Effector memory CD8-positive, alpha-beta T cell (primary cell): ENCODE data around the gene SNAP25.

Experiments
- ATAC-seq: fragments of 150-1000 bp; cut with Tn5 transposase; replicated peaks from 2 replicates; pipeline ENCODE4 v1.10.0; 2021; ENCODE audit warnings: mild to moderate bottlenecking, moderate library complexity
- DNase-seq, 3 experiments: peaks; one replicate each; pipeline ENCODE4 v3.0.0; 2021
- H3K27ac Mint-ChIP-seq, 2 donors: one replicate each; pipeline ENCODE4 v1.8.0; 2022; ENCODE audit warnings: mild to moderate bottlenecking in 2 of 2, mixed read lengths in 2 of 2, moderate library complexity in 2 of 2
- H3K27me3 Mint-ChIP-seq, 2 donors: one replicate each; pipeline ENCODE4 v1.8.0; 2022; ENCODE audit warnings: mixed read lengths in 2 of 2
- H3K36me3 Mint-ChIP-seq: one replicate; pipeline ENCODE4 v1.8.0; 2022; ENCODE audit warnings: mild to moderate bottlenecking, moderate library complexity, mixed read lengths; ENCODE audit not compliant: insufficient read depth
- H3K4me1 Mint-ChIP-seq, 2 donors: one replicate each; pipeline ENCODE4 v1.8.0; 2022; ENCODE audit warnings: low read depth in 2 of 2, mixed read lengths in 2 of 2
- H3K4me3 Mint-ChIP-seq, 2 donors: one replicate each; pipeline ENCODE4 v1.8.0; 2022; ENCODE audit warnings: mild to moderate bottlenecking in 2 of 2, mixed read lengths in 2 of 2, moderate library complexity in 2 of 2
- H3K9me3 Mint-ChIP-seq, 2 donors: one replicate each; pipeline ENCODE4 v1.8.0; 2022; ENCODE audit warnings: mixed read lengths in 2 of 2

Gene SNAP25

DNA sequence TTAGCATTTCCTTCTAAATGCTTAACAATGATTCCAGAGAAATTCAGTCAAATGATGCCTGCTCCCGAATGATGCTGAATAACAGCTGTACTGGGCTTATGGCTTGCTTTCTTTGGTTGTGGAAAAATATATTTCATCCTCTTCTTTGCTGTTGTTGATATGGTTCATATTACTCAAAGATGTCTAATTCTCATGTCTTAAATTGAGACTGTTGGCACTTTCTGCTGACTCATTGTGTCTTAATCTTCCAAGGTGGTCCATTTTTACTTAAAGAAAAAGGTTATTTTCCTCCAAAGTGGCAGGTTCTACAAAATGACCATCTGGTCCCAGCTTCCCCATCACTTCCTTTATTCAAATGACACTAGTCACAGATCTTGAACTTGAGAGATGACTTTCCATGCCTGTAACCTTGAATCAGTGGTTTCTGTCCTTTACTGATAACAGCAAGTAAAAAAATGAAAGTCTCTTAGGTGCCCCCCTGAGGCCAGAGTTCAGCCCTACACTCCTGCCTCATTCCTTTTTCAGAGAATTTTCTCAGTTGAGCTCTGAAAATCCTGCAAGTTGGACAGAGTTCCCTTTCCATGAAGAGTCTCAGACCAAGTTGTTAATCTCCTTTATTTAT, 6.9 kb downstream of the SNAP25 start:
- peaks cover 20 to 83% of the 10 kb centered on the region in 2 donors for H3K27me3 Mint-ChIP-seq
- DNase-seq (no peak), ATAC-seq (no peak)
- peaks cover 0 to 4% of the 10 kb centered on the region in 2 donors for H3K9me3 Mint-ChIP-seq
- H3K27ac Mint-ChIP-seq, result no peak overlapping the region
- no peaks in the 10 kb centered on the region for H3K36me3 Mint-ChIP-seq
- H3K4me3 Mint-ChIP-seq, result no peak overlapping the region
- no peaks in the 10 kb centered on the region for H3K4me1 Mint-ChIP-seq

DNA sequence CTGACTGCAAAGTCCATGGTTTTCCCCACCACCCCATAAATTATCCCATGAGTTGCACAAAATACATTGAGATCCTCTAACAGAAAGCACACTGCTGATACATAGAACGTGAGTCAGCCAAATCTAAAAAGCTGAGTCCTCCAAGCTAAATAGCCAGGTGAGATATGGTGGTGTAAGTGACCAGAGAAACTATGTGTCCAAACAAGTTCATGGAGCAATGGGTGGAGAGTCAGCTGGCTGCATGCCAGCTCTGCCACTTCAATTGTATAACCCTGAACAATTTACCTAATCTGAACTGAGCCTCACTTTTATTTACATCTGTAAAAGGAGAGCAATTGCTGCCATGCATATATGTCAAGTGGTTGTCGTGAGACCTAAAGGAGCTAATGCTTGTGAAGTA, 9.7 kb downstream of the SNAP25 start:
- H3K27me3 Mint-ChIP-seq, result peaks cover 13 to 67% of the 10 kb centered on the region in 2 donors
- no peaks in the 10 kb centered on the region for H3K4me1 Mint-ChIP-seq
- ATAC-seq (no peak), DNase-seq (no peak)
- no peak overlapping the region for H3K4me3 Mint-ChIP-seq
- no peaks in the 10 kb centered on the region for H3K36me3 Mint-ChIP-seq
- H3K27ac Mint-ChIP-seq, result no peak overlapping the region
- peaks cover 0 to 4% of the 10 kb centered on the region in 2 donors for H3K9me3 Mint-ChIP-seq

DNA sequence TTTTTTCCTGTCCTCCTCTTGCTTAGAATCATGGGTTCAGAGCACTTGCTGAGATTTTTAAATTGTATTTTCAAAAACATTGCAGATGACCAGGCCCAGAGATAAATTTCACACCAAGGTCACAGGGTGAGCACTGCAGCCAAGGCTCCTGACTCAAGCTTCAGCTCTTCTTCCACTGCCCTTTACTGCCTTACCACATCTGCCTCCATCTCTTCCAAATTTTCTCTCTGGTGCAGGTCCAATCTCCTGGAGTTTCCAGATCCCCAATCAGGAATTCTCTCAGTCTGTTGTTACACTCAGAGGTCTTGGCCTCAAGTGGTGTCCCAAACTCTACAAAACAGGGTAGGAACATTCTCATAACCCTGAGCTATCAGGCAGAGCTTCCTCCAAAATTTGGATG, 12.7 kb downstream of the SNAP25 start:
- Mint-ChIP-seq H3K36me3 (no peaks in the 10 kb centered on the region), H3K9me3 (no peaks in the 10 kb centered on the region), H3K4me1 (no peaks in the 10 kb centered on the region), H3K27ac (no peak overlapping the region), H3K27me3 (peaks cover 6 to 47% of the 10 kb centered on the region in 2 donors), H3K4me3 (no peak overlapping the region)
- DNase-seq (no peak), ATAC-seq (no peak)

DNA sequence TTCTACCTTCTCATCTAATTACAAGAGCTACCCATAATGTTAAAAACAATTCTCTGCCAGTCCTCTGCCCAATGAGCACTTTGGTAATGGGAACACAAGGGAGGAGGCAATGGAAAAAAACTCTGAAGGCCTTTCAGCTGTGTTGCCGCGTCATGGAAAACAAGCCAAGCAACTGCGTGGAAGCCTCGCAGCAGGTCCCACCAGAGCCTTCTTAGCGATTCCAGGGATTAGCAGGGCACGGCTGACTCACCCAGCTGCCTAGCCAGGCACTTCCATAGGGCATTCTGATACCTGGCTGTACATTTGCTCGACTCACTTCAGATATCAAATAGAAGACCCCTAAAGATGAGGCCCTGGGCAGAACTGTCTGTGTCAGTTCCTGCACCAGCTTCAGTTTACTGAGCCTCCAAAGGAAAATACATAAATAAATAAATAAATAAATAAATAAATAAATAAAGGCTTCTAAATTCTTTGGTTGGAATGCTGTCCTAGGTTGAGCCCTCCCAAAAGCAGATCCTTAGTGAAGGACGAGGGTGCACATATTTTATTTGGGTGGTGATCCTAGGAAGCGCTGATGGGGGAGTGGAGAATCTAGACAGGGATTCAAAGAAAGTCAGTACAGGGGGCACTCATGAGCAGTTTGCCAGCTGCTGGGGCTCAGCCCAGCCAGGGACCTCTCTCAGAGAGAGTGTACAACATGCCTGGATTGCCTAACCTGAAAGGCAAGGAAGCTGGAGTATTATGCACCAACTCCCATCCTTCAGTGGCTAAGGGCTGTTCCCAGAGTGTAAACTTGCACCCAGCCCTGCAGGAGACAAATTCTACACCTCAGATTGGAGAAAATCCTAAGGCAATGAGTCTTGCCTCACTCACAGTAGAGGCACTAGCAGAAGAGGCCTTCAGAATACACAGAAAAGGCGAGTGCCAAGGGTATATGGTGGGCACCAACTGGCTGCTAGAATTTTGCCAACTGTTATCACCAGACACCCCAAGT, 18.2 kb downstream of the SNAP25 start:
- H3K9me3 Mint-ChIP-seq, result no peaks in the 10 kb centered on the region
- ATAC-seq, result no peak
- no peak overlapping the region for H3K27ac Mint-ChIP-seq
- H3K4me3 Mint-ChIP-seq, result no peak overlapping the region
- no peaks in the 10 kb centered on the region for H3K4me1 Mint-ChIP-seq
- DNase-seq, result no peak
- peaks cover 10 to 11% of the 10 kb centered on the region in 2 donors for H3K27me3 Mint-ChIP-seq
- H3K36me3 Mint-ChIP-seq, result no peaks in the 10 kb centered on the region

DNA sequence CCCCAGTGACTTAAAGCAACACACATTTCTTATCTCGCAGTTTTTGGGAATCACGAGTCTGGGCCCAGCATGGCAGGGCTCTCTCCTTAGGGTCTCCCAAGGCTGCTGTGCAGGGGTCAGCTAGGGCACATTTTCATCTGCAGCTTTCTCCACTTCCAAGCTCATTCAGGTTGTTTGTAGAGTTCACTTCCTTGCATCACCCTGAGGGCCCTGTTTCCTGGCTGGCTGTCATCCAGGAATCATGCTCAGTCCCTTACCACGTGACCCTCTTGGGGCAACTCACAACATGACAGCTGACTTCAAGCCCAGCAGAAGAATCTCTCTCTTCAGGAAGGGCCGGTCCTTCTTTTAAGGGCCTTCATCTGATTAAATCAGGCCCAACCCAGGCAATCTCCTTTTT, 21.3 kb downstream of the SNAP25 start:
- Mint-ChIP-seq H3K36me3 (no peaks in the 10 kb centered on the region), H3K27me3 (peaks cover 5 to 10% of the 10 kb centered on the region in 2 donors), H3K4me1 (no peaks in the 10 kb centered on the region), H3K27ac (no peak overlapping the region), H3K4me3 (no peak overlapping the region), H3K9me3 (no peaks in the 10 kb centered on the region)
- no peak for ATAC-seq
- DNase-seq, result no peak

DNA sequence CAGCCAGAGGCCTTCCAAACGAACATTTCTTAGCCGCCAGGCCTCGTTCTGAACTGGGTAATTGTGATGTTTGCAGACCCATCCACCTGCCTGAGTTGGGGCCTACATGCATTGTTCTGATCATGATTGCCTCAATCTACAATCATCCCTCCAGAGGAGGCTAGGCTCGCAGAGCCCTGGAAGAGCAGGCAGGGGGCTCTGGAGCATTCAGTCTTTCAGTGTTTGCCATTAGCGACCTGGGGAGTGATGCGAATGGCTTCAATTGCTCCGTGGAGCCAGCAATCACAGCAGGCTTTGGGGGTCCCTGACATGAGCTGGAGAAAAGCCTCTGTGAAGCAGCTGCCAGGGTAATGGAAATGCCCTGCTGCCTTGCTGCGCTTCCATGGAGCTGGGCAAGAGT, 22.0 kb downstream of the SNAP25 start:
- no peaks in the 10 kb centered on the region for H3K4me1 Mint-ChIP-seq
- peaks cover 5 to 10% of the 10 kb centered on the region in 2 donors for H3K27me3 Mint-ChIP-seq
- no peak overlapping the region for H3K4me3 Mint-ChIP-seq
- no peaks in the 10 kb centered on the region for H3K36me3 Mint-ChIP-seq
- no peak for DNase-seq
- no peak overlapping the region for H3K27ac Mint-ChIP-seq
- H3K9me3 Mint-ChIP-seq, result no peaks in the 10 kb centered on the region
- no peak for ATAC-seq

DNA sequence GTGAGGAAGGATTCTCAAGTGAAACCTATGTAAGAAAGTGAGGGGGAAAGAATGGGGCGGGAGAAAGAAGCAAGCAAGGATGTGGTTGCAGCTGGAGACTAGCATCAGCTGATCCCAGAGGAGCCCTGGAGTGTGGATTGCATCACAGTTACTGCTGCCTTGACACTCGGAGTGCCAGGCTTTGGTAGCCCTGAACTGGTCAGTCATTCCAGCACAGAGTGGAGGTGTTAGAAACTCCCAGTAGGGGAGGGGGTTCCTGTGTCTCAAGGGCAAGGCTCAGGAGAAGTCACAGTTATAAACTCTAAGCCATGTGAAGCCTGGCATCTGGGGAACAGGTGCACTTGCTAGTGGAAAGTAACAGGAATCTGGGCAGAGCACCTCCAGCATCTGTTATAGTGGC, 23.5 kb downstream of the SNAP25 start:
- Mint-ChIP-seq H3K4me1 (no peaks in the 10 kb centered on the region), H3K36me3 (no peaks in the 10 kb centered on the region), H3K9me3 (no peaks in the 10 kb centered on the region), H3K27ac (no peak overlapping the region), H3K4me3 (no peak overlapping the region), H3K27me3 (peaks cover 10 to 11% of the 10 kb centered on the region in 2 donors)
- ATAC-seq (no peak), DNase-seq (no peak)

DNA sequence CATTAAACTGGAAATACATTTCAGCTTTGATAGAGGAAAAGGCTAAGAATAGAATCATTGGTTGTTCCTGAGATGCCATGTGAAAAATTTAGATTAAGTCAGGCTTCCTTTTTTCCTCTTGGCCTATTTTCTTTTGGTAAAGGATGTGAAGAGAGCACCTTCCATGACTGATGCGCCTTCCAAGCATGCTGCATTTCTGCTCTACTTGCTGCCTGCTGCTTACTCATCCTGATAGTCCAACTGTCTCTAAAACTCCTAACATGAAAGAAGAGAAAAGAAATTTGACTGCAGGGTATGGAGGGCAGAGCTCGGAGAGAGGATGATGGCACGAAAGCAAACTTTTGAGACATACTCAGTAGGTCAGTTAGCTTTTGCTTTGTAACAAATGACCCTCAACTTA, 28.8 kb downstream of the SNAP25 start:
- Mint-ChIP-seq H3K4me1 (no peaks in the 10 kb centered on the region), H3K27ac (no peak overlapping the region), H3K27me3 (peaks cover 0 to 6% of the 10 kb centered on the region in 2 donors), H3K4me3 (no peak overlapping the region), H3K9me3 (no peaks in the 10 kb centered on the region), H3K36me3 (no peaks in the 10 kb centered on the region)
- ATAC-seq (no peak), DNase-seq (no peak)

DNA sequence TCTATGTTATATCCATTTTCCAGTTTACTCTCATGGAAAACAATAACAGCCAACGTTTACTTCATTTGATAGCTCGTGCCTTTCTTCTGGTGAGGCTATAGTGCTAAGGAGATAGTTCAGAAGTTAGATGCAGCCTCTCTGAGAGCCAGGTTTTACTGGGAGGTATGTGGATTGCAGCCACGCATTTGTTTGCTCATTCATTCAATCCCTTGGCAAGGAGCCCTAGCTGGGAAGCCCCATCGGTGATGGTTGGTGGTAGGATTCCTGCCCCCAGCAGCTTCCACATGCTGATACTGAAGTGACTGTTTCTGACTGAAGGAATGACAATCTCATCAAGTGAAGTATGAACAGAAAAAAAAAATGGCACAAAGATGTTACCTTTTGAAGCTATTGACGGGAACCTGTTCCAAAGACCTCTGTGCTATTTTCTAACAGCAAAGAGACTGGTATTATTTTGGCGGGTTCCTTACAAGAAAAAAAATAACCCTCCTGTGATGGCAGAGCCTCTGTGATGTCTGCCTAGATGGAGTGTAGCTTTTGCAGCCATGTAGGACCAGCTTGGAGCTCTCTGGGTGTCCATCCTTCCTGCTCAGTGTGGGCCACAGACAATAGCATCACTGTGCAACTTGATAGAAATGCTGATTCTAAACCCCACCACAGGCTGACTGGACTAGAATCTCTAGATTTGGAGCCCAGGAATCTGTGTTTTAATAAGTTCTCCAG, 30.6 kb downstream of the SNAP25 start:
- Mint-ChIP-seq H3K4me3 (no peak overlapping the region), H3K9me3 (no peaks in the 10 kb centered on the region), H3K27me3 (peaks cover 6 to 8% of the 10 kb centered on the region in 2 donors), H3K27ac (no peak overlapping the region), H3K36me3 (no peaks in the 10 kb centered on the region), H3K4me1 (no peaks in the 10 kb centered on the region)
- no peak for ATAC-seq
- DNase-seq, result no peak

DNA sequence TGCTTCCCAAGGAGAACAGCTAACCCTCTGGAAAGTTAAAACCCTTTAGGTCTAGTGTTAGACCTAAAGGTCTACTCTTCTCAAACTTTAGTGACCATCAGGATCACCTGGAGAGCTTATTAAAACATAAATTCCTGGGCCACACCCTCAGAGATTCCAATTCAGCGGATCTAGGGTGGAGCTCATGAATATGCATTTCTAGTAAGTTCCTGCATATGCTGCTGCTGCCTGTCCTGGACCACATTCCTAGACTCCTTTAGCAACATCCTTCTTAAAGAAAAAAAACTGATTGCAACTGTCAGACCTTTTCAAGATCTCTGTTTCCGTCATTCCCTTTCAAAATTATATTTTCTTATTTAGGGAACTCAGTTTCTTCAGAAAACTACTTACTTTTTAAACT, 31.2 kb downstream of the SNAP25 start:
- no peaks in the 10 kb centered on the region for H3K36me3 Mint-ChIP-seq

DNA sequence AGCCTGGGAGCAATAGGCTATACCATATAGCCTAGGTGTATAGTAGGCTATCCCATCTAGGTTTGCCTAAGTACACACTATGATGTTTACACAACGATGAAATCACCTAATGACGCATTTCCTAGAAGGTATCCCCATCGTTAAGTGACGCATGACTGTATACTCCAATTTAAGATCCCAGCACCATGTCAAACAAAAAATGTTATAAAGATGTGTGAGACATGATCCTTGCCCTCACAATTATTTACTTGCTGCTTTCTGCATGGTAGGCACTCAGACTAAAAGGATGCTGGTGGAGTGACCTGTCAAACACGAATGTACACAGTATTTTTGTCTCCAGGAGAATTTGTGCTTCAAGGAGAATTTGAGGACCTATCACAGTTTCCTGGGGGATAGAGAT, 32.3 kb downstream of the SNAP25 start:
- H3K36me3 Mint-ChIP-seq, result no peaks in the 10 kb centered on the region
- no peak for ATAC-seq
- DNase-seq, result no peak
- no peak overlapping the region for H3K4me3 Mint-ChIP-seq
- H3K9me3 Mint-ChIP-seq, result no peaks in the 10 kb centered on the region
- H3K4me1 Mint-ChIP-seq, result no peaks in the 10 kb centered on the region
- H3K27ac Mint-ChIP-seq, result no peak overlapping the region
- H3K27me3 Mint-ChIP-seq, result peaks cover 10 to 13% of the 10 kb centered on the region in 2 donors

More for the DNA sequence above, 31.2 kb downstream of the SNAP25 start:
- Mint-ChIP-seq H3K9me3 (no peaks in the 10 kb centered on the region), H3K27ac (no peak overlapping the region), H3K4me1 (no peaks in the 10 kb centered on the region), H3K4me3 (no peak overlapping the region), H3K27me3 (peaks cover 12% of the 10 kb centered on the region in 2 donors)
- no peak for DNase-seq
- ATAC-seq, result no peak

DNA sequence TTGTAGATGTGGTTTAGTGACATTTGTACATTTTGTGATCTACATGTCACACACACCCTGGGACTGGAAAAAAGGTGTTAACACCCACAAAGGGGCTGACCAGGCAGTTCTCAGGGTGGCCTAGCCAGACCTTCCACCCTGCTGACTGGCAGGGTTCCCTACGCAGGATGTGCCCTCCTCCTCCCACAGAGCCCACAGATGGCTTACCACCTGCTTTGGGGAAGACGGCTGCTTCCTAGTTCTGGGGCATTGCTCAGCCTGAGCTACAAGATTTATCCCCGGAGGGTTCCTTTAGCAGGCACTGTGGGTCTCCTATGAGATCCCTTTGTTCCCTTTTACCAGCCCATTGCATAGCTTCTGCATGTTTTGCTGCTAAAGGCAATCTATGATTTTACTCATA, 35.1 kb downstream of the SNAP25 start:
- DNase-seq (no peak), ATAC-seq (no peak)
- H3K4me3 Mint-ChIP-seq, result no peak overlapping the region
- H3K27me3 Mint-ChIP-seq, result peaks cover 20 to 23% of the 10 kb centered on the region in 2 donors
- no peaks in the 10 kb centered on the region for H3K4me1 Mint-ChIP-seq
- no peaks in the 10 kb centered on the region for H3K9me3 Mint-ChIP-seq
- no peak overlapping the region for H3K27ac Mint-ChIP-seq
- no peaks in the 10 kb centered on the region for H3K36me3 Mint-ChIP-seq

DNA sequence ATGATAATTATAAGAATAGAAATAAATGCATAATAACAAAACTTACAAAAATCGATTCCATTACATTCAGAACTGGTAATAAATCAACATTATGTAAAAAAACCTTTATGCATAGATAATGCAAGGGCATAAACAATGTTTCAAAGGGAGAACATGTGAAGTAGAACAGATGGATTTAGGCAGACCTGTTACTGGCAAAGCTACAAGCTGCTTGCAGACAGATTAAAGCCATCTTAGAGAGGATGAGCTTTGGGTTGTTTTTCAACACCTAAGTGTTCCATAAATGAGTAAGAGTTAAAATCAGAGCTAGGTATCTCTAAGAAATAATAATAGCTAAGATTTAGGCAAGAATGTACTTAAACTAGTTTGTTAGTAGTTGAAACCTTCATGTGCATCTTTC, 37.2 kb downstream of the SNAP25 start:
- ATAC-seq, result no peak
- Mint-ChIP-seq H3K4me1 (no peaks in the 10 kb centered on the region), H3K27me3 (peaks cover 20 to 23% of the 10 kb centered on the region in 2 donors), H3K4me3 (no peak overlapping the region), H3K27ac (no peak overlapping the region), H3K36me3 (no peaks in the 10 kb centered on the region), H3K9me3 (no peaks in the 10 kb centered on the region)
- no peak for DNase-seq
